GM04504 (cell line): Measurements from ENCODE around the gene ZNF674.
"Not testable (repeated sequence)": the region's sequence is repeated elsewhere in the genome, so short reads cannot be mapped to it uniquely, and the experiment has no call there.

Source experiments
- DNase-seq: peaks from one replicate; pipeline ENCODE4 v3.0.0-alpha.2; 2012; ENCODE audit warnings: low read depth

Gene ZNF674

GRCh38 chrX:46463682-46464081 is 81.5 kb downstream of the ZNF674 start:
- DNase-seq, result no peak

GRCh38 chrX:46461660-46462191 is 83.5 kb downstream of the ZNF674 start:
- DNase-seq, result no peak

GRCh38 chrX:46460801-46461659 is 84.2 kb downstream of the ZNF674 start:
- DNase-seq, result not testable (repeated sequence)

- DNase-seq, result no peak
Observed at GRCh38 chrX:46459603-46460002, 85.6 kb downstream of the ZNF674 start.

GRCh38 chrX:46456125-46456922 is 88.9 kb downstream of the ZNF674 start:
- no peak for DNase-seq
